HG02571 (cell line): ENCODE results near the gene GPRIN2.
"Not testable (repeated sequence)": the region's sequence is repeated elsewhere in the genome, so short reads cannot be mapped to it uniquely, and the experiment has no call there.

ENCODE experiments used
- ATAC-seq: cut with Tn5 transposase; IDR thresholded peaks from one replicate; pipeline ENCODE4 v1.9.1; 2021; ENCODE audit warnings: mild to moderate bottlenecking, moderate library complexity; ENCODE audit not compliant: unreplicated experiment

The GPRIN2 gene

GRCh38 chr10:46570655-46571054 is 14.2 kb upstream of the GPRIN2 start:
- not testable (repeated sequence) for ATAC-seq

GRCh38 chr10:46567151-46567550 is 10.7 kb upstream of the GPRIN2 start:
- not testable (repeated sequence) for ATAC-seq

DNA sequence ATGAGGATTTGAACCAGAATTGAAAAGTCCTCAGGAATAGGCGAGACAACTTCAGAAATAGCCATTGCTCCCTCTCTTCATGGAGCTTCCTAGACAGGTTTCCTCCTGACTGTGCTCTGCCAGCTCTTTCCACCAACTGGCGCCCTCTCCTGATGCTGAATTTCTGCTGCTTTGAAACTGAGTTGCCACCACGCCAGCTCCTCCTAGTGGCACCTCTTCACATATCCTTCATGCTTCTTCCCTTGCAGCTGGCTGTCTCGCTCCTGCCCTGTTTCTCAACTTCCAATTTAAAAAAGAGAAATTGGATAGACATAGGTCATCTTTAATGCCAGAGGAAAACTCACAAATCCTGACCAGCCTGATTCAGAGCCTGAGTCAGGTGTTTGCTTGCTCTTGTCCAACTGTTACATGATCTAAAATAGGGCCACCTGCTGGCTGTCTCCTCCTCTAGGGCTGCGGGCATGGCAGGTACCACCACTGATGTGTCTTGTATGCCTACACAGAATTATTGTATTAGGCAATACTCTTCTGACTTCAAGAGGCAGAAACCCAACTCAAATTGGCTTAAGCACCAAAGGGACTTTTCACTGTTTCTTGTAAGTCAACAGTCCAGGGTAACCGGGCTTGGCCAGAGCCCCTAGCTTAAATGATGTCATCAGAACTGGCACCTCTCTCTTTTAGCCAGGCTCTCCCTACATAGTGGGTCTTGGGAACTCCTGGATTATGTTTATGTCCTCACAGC is 9.3 kb upstream of the GPRIN2 start:
- peak; percentile 70 for ATAC-seq

GRCh38 chr10:46560952-46561351 is 4.5 kb upstream of the GPRIN2 start:
- ATAC-seq: no peak

DNA sequence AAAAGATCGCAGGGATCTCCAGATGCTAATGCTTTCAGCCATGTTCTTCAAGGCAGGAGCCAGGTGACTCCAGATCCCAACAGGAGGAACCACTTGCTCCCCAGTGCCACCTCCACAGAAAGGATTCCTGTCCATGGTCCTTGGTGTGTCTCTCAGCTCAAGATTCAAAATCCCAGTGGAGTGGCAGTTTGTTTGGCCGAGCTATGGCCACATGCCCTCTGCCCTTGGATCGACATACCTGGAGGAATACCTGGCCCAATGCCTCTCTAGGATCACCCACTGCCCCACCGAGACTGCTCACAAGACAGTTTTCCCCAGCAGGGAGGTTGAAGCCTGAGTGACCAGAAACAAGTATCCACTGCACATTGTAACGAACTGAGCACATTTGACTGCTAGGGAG is 3.9 kb upstream of the GPRIN2 start:
- ATAC-seq: no peak

DNA sequence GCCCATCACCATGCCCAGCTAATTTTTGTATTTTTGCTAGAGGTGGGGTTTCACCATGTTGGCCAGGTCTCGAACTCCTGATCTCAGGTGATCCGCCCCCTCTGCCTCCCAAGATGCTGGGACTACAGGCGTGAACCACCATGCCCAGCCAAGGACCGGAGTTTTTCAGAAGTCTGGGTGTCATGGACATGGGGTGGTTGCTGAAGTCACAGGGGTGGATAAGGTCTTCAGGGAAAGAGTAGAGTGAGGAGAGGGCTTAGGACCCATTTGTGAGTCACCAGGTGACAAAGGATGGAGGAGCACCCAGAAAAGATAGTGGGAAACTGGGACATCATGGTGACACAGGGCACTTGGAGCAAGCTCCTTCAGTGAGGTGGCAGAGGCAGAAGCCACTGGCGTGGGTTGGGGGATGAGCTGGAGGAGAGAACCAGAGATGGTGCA is 2.8 kb upstream of the GPRIN2 start:
- no peak for ATAC-seq

DNA sequence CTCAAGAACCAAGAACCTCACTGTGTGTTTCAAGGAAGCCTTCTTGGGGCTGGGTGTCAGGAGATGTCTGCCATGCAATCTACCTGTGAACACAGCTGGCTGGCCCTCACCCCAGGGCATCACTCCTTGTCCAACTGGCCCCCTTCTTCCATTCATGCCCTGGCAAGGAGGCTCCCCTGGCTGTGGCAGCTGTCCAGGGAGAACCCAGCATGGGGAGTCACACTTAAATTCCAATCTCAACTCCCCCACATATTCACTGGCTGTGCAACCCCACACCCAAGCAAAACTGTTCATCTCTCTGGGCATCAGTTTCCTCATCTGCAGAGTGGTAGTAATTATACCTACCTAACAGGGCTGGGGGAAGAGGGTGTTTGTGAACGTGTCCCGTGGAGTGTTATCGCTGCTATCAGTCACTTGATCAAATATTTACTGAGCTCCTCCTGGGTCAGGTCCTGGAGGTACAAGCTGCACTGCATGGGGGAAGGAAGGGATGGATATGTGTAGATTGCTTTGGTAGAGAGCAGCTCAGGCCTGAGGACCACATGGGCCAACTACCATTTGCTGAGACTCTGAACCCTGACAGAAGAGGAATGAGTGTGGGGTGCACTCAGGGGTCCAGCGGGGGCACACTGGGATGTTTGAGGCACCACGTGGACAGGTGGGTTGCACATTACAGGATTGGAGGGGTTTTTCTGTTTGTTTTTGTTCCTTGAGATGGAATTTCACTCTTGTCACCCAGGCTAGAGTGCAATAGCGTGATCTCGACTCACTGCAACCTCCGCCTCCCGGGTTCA is 2.1 kb upstream of the GPRIN2 start:
- no peak for ATAC-seq

DNA sequence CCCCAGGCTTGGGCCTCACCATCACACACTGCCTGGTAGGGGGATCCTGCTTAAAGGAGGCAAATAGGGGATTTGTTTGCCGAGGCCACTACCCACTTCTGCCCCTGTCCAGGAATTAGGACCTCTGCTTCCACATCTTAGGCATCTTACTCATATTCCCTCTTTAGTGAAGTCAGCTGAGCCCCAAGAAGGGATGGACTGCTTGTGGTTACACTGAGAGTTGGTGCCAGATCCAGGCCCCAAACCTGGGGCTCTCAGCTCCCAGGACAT is 1.6 kb upstream of the GPRIN2 start:
- ATAC-seq: no peak

- ATAC-seq: no peak
Observed at GRCh38 chr10:46557319-46558121, 1.1 kb upstream of the GPRIN2 start.

DNA sequence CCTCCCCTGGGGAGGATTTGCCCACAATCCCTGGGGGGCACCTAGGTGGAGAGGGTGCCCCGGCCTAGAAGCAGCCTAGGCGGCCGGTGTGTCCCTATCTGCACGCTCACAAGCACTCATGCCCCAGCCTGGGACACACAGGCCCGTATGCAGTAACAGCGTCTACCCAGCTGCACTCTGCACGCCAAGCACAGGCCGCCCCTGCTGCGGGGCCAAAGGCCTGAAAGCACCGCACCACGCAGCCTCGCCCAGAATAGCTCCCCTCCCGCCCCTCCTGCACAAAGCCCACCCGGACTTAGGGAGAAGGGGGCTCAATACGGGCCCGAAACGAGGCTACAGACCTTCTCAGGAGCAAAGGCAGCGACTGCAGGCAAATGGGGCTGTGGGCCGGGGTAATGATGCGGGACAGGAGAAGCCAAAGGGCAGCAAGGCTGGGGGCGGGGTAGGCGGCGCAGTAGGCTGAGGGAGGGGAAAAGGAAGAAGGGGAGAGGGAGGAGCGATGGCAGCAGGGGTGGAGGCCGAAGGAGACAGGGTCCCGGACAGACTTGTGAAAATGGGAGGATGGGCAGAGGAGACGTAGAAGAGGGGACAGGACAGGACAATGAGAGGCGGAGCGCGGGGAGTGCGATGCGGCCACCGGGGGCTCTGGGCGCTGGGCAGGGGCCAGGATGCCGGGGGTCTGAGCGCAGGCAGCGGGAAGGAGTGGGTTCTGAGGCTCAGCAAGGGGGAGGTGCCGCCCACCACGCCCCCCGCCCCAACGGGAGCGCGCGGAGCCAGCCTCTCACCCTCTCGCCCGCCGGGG is 544 bp downstream of the GPRIN2 start:
- no peak for ATAC-seq

GRCh38 chr10:46555366-46555712 is 1.1 kb downstream of the GPRIN2 start:
- no peak for ATAC-seq

- ATAC-seq: no peak
Observed at GRCh38 chr10:46554166-46554781, 2.2 kb downstream of the GPRIN2 start.

DNA sequence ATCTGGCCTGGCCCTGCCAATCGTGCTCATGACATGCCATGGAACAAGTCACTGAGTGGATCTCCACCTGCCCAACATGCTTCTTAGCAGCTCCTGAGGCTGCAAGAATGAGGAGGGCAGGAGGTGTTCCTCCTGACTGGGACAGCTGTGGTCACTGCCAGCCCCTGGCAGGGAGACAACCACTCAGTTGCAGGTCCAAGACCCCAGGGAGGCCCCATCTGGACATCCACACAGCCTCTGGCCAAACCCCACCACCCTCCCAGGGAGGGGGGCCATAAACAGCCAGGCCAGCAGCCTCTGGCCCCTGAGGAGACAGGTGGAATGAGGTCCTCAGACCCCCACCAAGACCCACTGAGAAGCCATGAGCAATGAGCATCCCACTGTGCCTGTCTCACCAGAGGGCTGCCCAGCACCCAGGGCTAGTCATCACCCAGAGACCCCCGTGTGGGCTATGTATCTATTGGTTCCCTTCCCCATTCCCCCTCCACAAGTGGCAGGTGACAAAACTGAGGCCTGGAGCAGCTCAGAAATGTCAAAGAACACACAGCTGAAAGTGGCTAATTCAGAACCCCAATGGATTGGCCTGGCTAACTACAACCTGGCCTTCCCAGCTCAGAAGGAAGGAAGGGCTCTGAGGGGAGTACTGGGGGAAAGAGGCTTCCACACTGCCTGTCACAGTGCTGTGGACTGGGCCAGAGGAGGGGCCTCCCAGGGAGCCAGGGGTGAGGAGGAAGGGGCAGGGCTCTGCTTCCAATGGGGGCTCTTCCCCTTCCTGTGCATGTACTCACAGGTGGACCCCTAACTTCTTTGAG is 3.0 kb downstream of the GPRIN2 start:
- ATAC-seq: no peak

DNA sequence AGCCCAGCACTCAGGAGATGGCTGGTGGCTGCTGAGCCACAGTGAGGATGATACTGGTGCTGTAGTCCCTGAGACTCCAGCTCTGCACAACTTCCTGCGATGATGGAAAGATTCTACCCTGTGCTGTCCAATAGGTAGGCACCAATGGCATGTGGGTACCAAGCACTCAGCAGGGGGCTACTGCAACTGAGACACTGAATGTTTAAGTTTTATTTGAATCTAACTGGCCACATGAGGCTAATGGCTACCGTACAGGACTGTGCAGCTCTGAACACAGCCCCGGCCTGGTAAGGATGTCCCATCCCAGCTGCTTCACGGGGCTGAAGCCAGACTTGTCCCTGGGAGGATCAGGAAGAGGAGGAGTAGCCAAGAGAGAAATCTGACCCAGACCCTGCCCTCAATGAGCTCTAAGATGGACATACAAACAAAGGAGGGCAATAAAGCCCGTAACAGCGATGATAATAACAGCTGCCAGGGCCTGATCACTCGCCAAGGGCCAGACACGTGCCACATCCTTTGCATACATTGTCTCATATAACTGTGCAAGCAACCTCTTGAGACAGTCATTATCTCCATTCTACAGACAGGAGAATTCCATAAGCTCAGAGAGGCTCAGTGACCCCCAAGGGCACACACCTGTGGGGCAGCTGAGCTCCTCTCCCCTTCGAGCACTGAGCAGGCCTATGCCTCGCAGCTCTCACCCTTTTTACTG is 3.8 kb downstream of the GPRIN2 start:
- ATAC-seq: no peak

DNA sequence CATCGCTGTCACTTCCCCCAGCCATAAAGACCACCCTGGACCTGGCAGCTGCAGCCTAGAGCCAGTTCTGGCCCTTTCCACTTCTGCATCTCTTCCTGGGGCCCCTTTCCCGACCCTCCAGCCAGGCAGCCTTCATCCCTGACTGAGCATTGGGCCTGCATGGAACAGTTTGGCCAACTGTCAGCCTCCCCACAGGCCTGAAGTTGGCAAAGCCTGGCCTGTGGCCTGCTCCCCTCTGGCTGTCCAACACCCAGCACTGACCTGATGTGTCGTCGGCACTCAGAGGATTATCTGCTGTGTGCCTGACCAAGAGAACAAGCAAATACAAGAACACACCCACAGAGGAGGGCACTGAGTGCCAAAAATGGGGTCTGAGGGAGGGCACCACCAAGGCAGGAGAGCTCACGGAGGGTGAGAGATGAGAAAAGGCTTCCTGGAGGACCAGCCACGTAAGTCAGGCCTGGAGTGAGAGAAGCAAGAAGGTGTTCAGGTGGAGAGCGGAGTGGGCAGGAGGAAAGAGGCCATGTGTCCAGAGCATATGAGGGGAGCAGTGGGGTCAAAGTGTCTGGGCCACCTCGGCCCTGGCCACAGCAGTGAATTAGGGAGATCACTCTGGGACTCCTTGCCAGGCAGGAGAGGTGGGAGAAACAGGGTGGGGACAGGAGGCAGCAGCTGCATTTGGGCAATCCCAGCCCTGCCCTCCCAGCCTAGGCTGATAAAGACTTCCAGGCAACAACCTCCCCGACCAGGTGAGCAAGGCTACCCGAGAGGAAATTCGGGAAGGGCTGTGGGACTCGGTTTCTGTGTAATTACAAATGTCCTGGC is 4.5 kb downstream of the GPRIN2 start:
- ATAC-seq: no peak

DNA sequence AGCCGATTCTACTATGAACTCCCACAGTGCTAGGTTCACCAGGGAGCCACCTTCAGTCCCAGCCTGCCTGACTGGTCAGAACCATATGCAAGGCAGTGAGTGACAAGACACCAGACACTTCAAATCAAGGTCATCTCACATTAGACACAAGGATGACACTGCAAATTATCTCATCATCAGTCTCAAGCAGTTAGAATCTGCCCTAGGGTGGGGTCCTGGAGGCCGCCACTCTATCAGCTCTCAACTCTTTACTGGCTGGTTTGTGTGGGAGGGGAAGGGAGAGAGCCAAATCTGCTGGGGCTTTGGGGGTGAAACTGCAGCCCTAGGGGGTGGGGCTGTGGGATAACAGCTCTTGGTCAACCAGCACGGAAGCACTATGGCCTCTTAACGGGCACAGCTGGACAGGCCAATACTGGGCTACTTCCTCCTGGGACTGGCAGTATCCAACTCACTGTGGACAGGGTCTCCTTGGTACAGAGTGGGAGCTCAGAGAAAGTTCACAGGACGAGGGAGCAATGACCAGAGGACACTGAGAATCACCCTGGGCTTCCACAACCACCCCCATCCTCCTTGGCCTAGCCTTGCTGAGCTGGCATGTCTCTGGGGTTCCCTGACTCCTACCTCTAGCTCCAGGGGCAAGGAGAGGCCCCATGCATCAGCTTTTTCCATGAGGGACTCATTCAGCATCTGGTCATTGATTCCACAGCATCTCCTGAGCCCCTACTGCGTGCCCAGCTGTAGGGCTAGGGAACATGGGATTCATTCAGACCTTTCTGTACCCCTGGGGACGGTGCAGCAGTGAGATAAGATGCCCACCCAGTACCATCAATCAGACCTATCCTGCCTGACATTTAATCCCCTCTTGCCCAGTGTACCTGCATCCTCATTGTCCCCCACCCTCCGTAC is 5.4 kb downstream of the GPRIN2 start:
- no peak for ATAC-seq

DNA sequence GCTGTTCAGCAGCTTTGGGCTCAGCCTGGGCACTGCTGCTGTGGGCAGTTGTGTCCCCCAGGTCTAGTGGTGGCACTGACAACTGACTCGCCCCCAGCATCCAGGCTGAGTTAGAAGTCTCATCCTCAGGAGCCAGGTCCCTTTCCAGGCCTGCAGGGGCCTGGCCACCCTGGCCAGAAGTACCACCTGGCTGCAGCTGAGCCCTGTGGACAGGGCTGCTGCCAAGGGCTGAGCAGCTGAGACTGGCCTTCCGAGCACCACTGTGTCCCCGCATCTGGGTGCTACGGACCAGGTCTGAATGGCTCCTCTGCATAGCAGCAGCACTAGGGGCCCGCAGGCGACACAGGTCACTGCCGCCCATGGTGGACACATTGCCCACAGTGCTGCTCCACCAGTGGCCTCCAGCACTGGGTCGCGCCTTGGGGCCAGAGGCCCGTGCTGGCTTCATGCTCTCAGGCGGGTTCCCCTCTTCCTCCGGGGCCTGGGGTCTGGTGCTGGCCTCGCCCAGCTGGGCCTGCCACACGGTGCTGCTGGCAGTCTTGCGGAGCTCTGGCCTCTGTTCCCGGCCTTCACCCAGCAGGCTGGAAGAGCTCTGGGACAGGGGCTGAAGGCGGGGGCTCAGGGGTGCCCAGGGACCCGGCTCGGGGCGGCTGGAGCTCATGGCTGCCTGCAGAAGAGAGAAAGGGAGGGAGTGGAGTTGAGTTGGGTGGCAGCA is 6.2 kb downstream of the GPRIN2 start:
- ATAC-seq: no peak
